G401.6 (cell line): ENCODE measurements around the gene UBAP2.

ENCODE experiments used
- FAIRE-seq: peaks from 2 replicates; lab custom pipeline; 2012; peaks lifted over from hg19 to GRCh38; lab: Jason Lieb, UNC

The UBAP2 gene

GRCh38 chr9:34048727-34049629, at the start of gene UBAP2:
Gene UBAP2, minus strand, starts transcription at chr9:34048887. Its CDS starts 31,739 bp downstream, at chr9:34017148.
- peak; percentile 44 for FAIRE-seq

GRCh38 chr9:34098307-34098706, 49.6 kb upstream of the UBAP2 start:
- no peak for FAIRE-seq

- FAIRE-seq: no peak
Observed at GRCh38 chr9:34097865-34098264, 49.2 kb upstream of the UBAP2 start.

GRCh38 chr9:34096751-34097150, 48.1 kb upstream of the UBAP2 start:
- no peak for FAIRE-seq

GRCh38 chr9:34093578-34093977, 44.9 kb upstream of the UBAP2 start:
- FAIRE-seq: no peak

GRCh38 chr9:34089311-34089710, 40.6 kb upstream of the UBAP2 start:
- FAIRE-seq: no peak

- no peak for FAIRE-seq
Observed at GRCh38 chr9:34087370-34087769, 38.7 kb upstream of the UBAP2 start.

- no peak for FAIRE-seq
Observed at GRCh38 chr9:34086864-34087263, 38.2 kb upstream of the UBAP2 start.

GRCh38 chr9:34085581-34086500, 37.2 kb upstream of the UBAP2 start:
- FAIRE-seq: no peak

- FAIRE-seq: no peak
Observed at GRCh38 chr9:34084562-34084961, 35.9 kb upstream of the UBAP2 start.

GRCh38 chr9:34079181-34079580, 30.5 kb upstream of the UBAP2 start:
- FAIRE-seq: no peak

GRCh38 chr9:34072868-34073590, 24.3 kb upstream of the UBAP2 start:
- FAIRE-seq: no peak

GRCh38 chr9:34072410-34072809, 23.7 kb upstream of the UBAP2 start:
- no peak for FAIRE-seq

- FAIRE-seq: no peak
Observed at GRCh38 chr9:34070606-34071324, 22.1 kb upstream of the UBAP2 start.

GRCh38 chr9:34069831-34070230, 21.1 kb upstream of the UBAP2 start:
- FAIRE-seq: no peak

GRCh38 chr9:34065541-34065940, 16.9 kb upstream of the UBAP2 start:
- FAIRE-seq: no peak

GRCh38 chr9:34059954-34060353, 11.3 kb upstream of the UBAP2 start:
- no peak for FAIRE-seq

- no peak for FAIRE-seq
Observed at GRCh38 chr9:34059281-34059680, 10.6 kb upstream of the UBAP2 start.

GRCh38 chr9:34049630-34050384, 1.1 kb upstream of the UBAP2 start:
- FAIRE-seq: no peak

GRCh38 chr9:34047864-34048726, 592 bp downstream of the UBAP2 start:
- FAIRE-seq: no peak
